GM12878 (cell line): ENCODE measurements around the gene PPP1R15A. TPM values are rescaled to one million over a fixed set of nuclear protein-coding genes. Genes with fewer than 3 reads are reported as not detected.
"Not testable (repeated sequence)": the region's sequence is repeated elsewhere in the genome, so short reads cannot be mapped to it uniquely, and the experiment has no call there.

Source experiments
- ATAC-seq: fragments of 200-7000 bp; cut with Tn5 transposase; 3 replicates; pipeline ENCODE4 v1.9.1; 2020; ENCODE audit warnings: mild to moderate bottlenecking, moderate library complexity
- BruUV-seq: library from RNA; stranded (reverse); fragments of 400-500 nt; replicated peaks from 2 replicates; lab custom pipeline; 2021; lab: Mats Ljungman, UMichigan
- CTCF ChIA-PET: fragments of 300-600 bp; sonication (Branson Sonifier 250); formaldehyde crosslinking; extraction: SDS; loops from one replicate; lab custom pipeline; 2021; ENCODE audit warnings: inconsistent platforms; lab: Yijun Ruan, JAX
- POLR2A ChIA-PET: fragments of 350-600 bp; formaldehyde crosslinking; extraction: SDS; loops from one replicate; lab custom pipeline; 2021; ENCODE audit warnings: inconsistent platforms; lab: Charles Lee
- RAD21 ChIA-PET: fragments of 300-600 bp; sonication (Branson Sonifier 250); formaldehyde crosslinking; loops from one replicate; lab custom pipeline; 2023; ENCODE audit warnings: antibody characterized with exemption; ENCODE audit not compliant: unreplicated experiment; lab: Charles Lee
- SMC1A ChIA-PET: fragments of 300-600 bp; sonication (Branson Sonifier 250); formaldehyde crosslinking; loops from one replicate; lab custom pipeline; 2023; ENCODE audit not compliant: unreplicated experiment, uncharacterized antibody; lab: Charles Lee
- DNase-seq: peaks from one replicate; pipeline ENCODE4 v3.0.0-alpha.2; 2011; ENCODE audit warnings: low read depth, low spot score
- FAIRE-seq: peaks from 3 replicates; lab custom pipeline; 2011; peaks lifted over from hg19 to GRCh38; lab: Jason Lieb, UNC
- H2AFZ ChIP-seq: 2 replicates; pipeline ENCODE4 v1.6.0; 2011; ENCODE audit warnings: low read depth, low read length, control low read depth; ENCODE audit not compliant: control insufficient read depth
- H3K27ac ChIP-seq: 2 replicates; pipeline ENCODE4 v1.5.1; 2011; ENCODE audit warnings: control low read depth; ENCODE audit not compliant: control insufficient read depth, insufficient read depth
- H3K27me3 ChIP-seq, 2 experiments: replicated peaks in 1 of 2; 2 replicates each; pipeline versions ENCODE4 v1.6.0 to v1.6.1; 2011; ENCODE audit warnings: low read length in 1 of 2; ENCODE audit not compliant: control insufficient read depth in 2 of 2, insufficient read depth in 2 of 2
- H3K36me3 ChIP-seq, 2 experiments: 2 replicates each; pipeline ENCODE4 v1.5.1; 2011; ENCODE audit warnings: low read length in 1 of 2; ENCODE audit not compliant: control insufficient read depth in 2 of 2, insufficient read depth in 2 of 2
- H3K4me1 ChIP-seq: 2 replicates; pipeline ENCODE4 v1.6.1; 2011; ENCODE audit warnings: mild to moderate bottlenecking, low read length, moderate library complexity, mixed read lengths; ENCODE audit not compliant: control insufficient read depth, insufficient read depth
- H3K4me2 ChIP-seq: 2 replicates; pipeline ENCODE4 v1.6.0; 2011; ENCODE audit warnings: control low read depth; ENCODE audit not compliant: control insufficient read depth, insufficient read depth
- H3K4me3 ChIP-seq: fragments of 200-600 bp; sonication (generic); 2 replicates; pipeline ENCODE4 v1.5.1; 2016
- H3K79me2 ChIP-seq: 2 replicates; pipeline ENCODE4 v1.6.0; 2011; ENCODE audit warnings: low read length; ENCODE audit not compliant: control insufficient read depth, insufficient read depth
- H3K9ac ChIP-seq: 2 replicates; pipeline ENCODE4 v1.8.0; 2011; ENCODE audit warnings: low read length, control low read depth, mixed read lengths; ENCODE audit not compliant: control insufficient read depth, insufficient read depth
- H3K9me3 ChIP-seq: replicated peaks from 3 replicates; pipeline ENCODE4 v1.5.1; 2011; ENCODE audit warnings: mild to moderate bottlenecking, low read length; ENCODE audit not compliant: control insufficient read depth, insufficient read depth
- H4K20me1 ChIP-seq: 2 replicates; pipeline ENCODE4 v1.6.0; 2011; ENCODE audit not compliant: control insufficient read depth, insufficient read depth
- RFX5 ChIP-seq: IDR thresholded peaks from 2 replicates; pipeline ENCODE4 v1.6.1; 2011; ENCODE audit warnings: low read depth, low read length, improper control_type of control experiment
- ZNF24 ChIP-seq: fragments of 450-650 bp; IDR thresholded peaks from 2 replicates; pipeline ENCODE4 v1.6.1; 2017; ENCODE audit warnings: antibody characterized with exemption, mild to moderate bottlenecking
- WGBS: methylation state at CpG from one replicate; pipeline ENCODE4 v1.1.6; 2016; ENCODE audit warnings: low lambda C conversion rate; ENCODE audit not compliant: insufficient replicate concordance, insufficient coverage; ENCODE audit errors: missing lambda C conversion rate; 5-methylcytosine and 5-hydroxymethylcytosine counted together
- in situ Hi-C: fragments of 300-500 bp; cut with MboI; formaldehyde crosslinking; loops from 9 replicates; pipeline ENCODE4 v1.14.3; 2018; ENCODE audit warnings: mixed read lengths
- intact Hi-C: fragments of 100-400 bp; cut with micrococcal nuclease; formaldehyde crosslinking; loops from one replicate; pipeline ENCODE4 v1.14.2; 2022; ENCODE audit not compliant: unreplicated experiment
- polyA plus RNA-seq, 11 experiments: library from polyadenylated mRNA; depleted of rRNA in 4 of 11; unstranded in 6 of 11; stranded (reverse) in 5 of 11; fragments of >200 nt; fragmentation: Nextera tagmentation in 4 of 11; fragmentation: Illumina TruSeq in 1 of 11; extraction: Ambion mirVana in 4 of 11; extraction: Trizol in 1 of 11; gene quantifications; 1 replicate in 1 of 11; 2 replicates in 10 of 11; pipeline versions ENCODE4 v1.2.1 to v1.2.3, GENCODE V29; 2011 to 2016; ENCODE audit warnings: inconsistent platforms in 2 of 11, missing spikeins in 2 of 11, low read depth in 1 of 11
- total RNA-seq, 4 experiments: library from RNA; depleted of rRNA in 3 of 4; stranded (reverse); fragments of >200 nt in 3 of 4; fragmentation: Illumina TruSeq in 1 of 4; extraction: Trizol in 1 of 4; gene quantifications; 2 replicates each; pipeline versions ENCODE4 v1.2.1 to v1.2.3, GENCODE V29; 2013 to 2021
- TF ChIP-seq, protein P1 (sequence below): IDR thresholded peaks from 2 replicates; pipeline ENCODE4 v1.6.1; 2011; ENCODE audit warnings: borderline replicate concordance, low read depth, mild to moderate bottlenecking, moderate library complexity, mixed read lengths, low read length; ENCODE audit not compliant: insufficient read depth; ENCODE audit errors: extremely low read length

Gene PPP1R15A
- total and polyA plus RNA-seq, 10 of the 15 experiments (the other 5 are each of a cell fraction or from before 2014, with no cell fraction given): 0.68 to 50.8 (median 27.7) TPM

DNA sequence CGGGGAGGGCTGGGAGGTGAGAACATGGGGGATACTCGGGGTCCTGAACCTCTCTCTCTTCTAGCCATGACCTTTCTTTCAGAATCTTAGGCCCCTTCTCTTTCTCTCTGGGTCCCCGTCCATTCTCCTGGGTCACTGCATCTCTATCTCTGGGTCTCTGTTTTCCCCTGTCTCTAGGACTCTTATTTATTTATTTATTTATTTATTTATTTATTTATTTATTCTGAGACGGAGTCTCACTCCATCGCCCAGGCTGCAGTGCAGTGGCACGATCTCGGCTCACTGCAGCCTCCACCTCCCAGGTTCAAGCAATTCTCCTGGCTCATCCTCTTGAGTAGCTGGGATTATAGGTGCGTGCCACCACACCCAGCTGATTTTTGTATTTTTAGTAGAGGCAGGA lies 47.0 kb downstream of the PPP1R15A start:
- H3K79me2 ChIP-seq, ATAC-seq, H3K9ac ChIP-seq, DNase-seq, BruUV-seq, H3K27ac ChIP-seq, SMC1A ChIA-PET, H3K9me3 ChIP-seq, H3K4me3 ChIP-seq, H3K36me3 ChIP-seq, POLR2A ChIA-PET, H3K27me3 ChIP-seq, intact Hi-C loops, H3K4me2 ChIP-seq, FAIRE-seq, H2AFZ ChIP-seq, H3K4me1 ChIP-seq, in situ Hi-C loops, H4K20me1 ChIP-seq: not testable (repeated sequence)
- WGBS: 97% methylated on average over 8 of the region's 8 CpGs
- ChIA-PET CTCF (interaction anchor here (0.6 to 2.5 kb wide), 6 partner anchors 14 to 660 kb away, joined by 3 to 6 read pairs (median 3); partner anchors contain the start of gene DHDH), RAD21 (interaction anchor here (1.1 kb wide), 1 partner anchor 19 kb away, joined by 3 read pairs; no protein-coding TSS in a partner anchor)

DNA sequence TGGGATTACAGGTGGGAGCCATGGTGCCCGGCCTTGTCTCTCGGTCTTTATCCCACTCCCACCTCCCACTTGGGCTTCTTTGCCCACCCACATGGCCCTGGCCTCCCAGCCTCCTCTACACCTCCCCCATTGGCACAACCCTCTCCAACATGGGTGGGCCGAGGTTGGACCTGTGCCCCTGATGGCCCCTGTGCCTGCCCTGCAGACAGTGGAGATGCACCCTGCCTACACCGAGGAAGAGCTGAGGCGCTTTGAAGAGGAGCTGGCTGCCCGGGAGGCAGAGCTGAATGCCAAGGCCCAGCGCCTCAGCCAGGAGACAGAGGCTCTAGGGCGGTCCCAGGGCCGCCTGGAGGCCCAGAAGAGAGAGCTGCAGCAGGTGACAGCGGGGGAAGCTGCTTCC lies 48.7 kb downstream of the PPP1R15A start:
- Histone ChIP-seq H3K36me3 (peaks cover 0 to 1% of the 10 kb centered on the region in 2 experiments; a peak in 3 of 4 replicates), H3K27ac (no peak overlapping the region), H3K9me3 (no peaks in the 10 kb centered on the region), H3K4me2 (no peak overlapping the region), H3K79me2 (no peaks in the 10 kb centered on the region), H3K27me3 (no peaks in the 10 kb centered on the region), H2AFZ (no peak overlapping the region), H4K20me1 (no peaks in the 10 kb centered on the region), H3K9ac (no peak overlapping the region), H3K4me1 (peaks cover 8% of the 10 kb centered on the region), H3K4me3 (no peak overlapping the region)
- in situ Hi-C loops (no loop called here), intact Hi-C loops (no loop called here)
- BruUV-seq: no TSS peak
- DNase-seq: no peak
- FAIRE-seq: no peak
- ChIA-PET POLR2A (interaction anchor here (1.2 kb wide), 1 partner anchor 12 kb away, joined by 4 read pairs; no protein-coding TSS in a partner anchor), RAD21 (no interaction called here), SMC1A (no interaction called here), CTCF (no interaction called here)
- 85% methylated on average over 10 of the region's 10 CpGs for WGBS
- TF ChIP-seq ZNF24 (no peak), RFX5 (no peak)
- TF ChIP-seq, protein P1, sequence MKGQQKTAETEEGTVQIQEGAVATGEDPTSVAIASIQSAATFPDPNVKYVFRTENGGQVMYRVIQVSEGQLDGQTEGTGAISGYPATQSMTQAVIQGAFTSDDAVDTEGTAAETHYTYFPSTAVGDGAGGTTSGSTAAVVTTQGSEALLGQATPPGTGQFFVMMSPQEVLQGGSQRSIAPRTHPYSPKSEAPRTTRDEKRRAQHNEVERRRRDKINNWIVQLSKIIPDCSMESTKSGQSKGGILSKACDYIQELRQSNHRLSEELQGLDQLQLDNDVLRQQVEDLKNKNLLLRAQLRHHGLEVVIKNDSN: no peak
- no peak for ATAC-seq
